Stomach (tissue), 9 donors: ENCODE data around the gene CTSF. TPM values are rescaled to one million over a fixed set of nuclear protein-coding genes. Genes with fewer than 3 reads are reported as not detected.

Experiments used
- DNase-seq, 2 donors: peaks; one replicate each; pipeline versions ENCODE4 v3.0.0 to v3.0.0-alpha.2; 2013 to 2019
- H3K27ac ChIP-seq, 5 donors: fragments of 200-600 bp in 4 of 5; sonication (generic) in 4 of 5; one replicate each; pipeline ENCODE4 v1.5.1; 2013 to 2019; ENCODE audit warnings: mild to moderate bottlenecking in 1 of 5, moderate library complexity in 1 of 5
- H3K27me3 ChIP-seq, 3 donors: fragments of 200-600 bp; sonication (generic); one replicate each; pipeline ENCODE4 v1.5.1; 2017 to 2019; ENCODE audit warnings: mixed run types in 1 of 3
- H3K36me3 ChIP-seq, 4 donors: fragments of 200-600 bp; sonication (generic); 1 replicate in 3 of 4; 2 replicates in 1 of 4; pipeline ENCODE4 v1.5.1; 2016 to 2019
- H3K4me1 ChIP-seq, 4 donors: fragments of 200-600 bp; sonication (generic); one replicate each; pipeline ENCODE4 v1.5.1; 2016 to 2019
- H3K4me3 ChIP-seq, 4 donors: fragments of 200-600 bp; sonication (generic) in 3 of 4; one replicate each; pipeline ENCODE4 v1.5.1; 2016 to 2019; ENCODE audit warnings: mild to moderate bottlenecking in 1 of 4
- H3K9me3 ChIP-seq, 4 donors: fragments of 200-600 bp; sonication (generic); one replicate each; pipeline ENCODE4 v1.5.1; 2016 to 2019
- EP300 ChIP-seq: sonication (generic); formaldehyde crosslinking; IDR thresholded peaks from one replicate; pipeline ENCODE4 v1.6.1; 2017; ENCODE audit warnings: antibody characterized with exemption
- POLR2A ChIP-seq, 4 donors: fragments of 450-650 bp; IDR thresholded peaks; one replicate each; pipeline ENCODE4 v1.6.1; 2016; ENCODE audit warnings: antibody characterized with exemption in 4 of 4, control low read depth in 2 of 4, mild to moderate bottlenecking in 1 of 4, moderate library complexity in 1 of 4
- POLR2AphosphoS5 ChIP-seq, 3 donors: sonication (generic); formaldehyde crosslinking; IDR thresholded peaks; one replicate each; pipeline ENCODE4 v1.6.1; 2016; ENCODE audit warnings: antibody characterized with exemption in 3 of 3
- WGBS, 5 donors: extraction: QIAGEN DNeasy Blood & Tissue Kit in 3 of 5; methylation state at CpG; one replicate each; pipeline versions ENCODE4 v1.1.5 to v1.1.7; 2013 to 2018; 5-methylcytosine and 5-hydroxymethylcytosine counted together
- intact Hi-C: fragments of 100-400 bp; cut with DNase I; formaldehyde crosslinking; loops from one replicate; pipeline ENCODE4 v1.15.1; 2023; ENCODE audit warnings: low total_unique reads
- polyA plus RNA-seq, 3 donors: library from polyadenylated mRNA; stranded (reverse); fragments of 200-250 nt; gene quantifications; one replicate each; pipeline ENCODE4 v1.2.3, GENCODE V29; 2013
- total RNA-seq, 5 donors: library from RNA; depleted of rRNA; stranded (reverse); fragments of >200 nt; gene quantifications; one replicate each; pipeline versions ENCODE4 v1.1.0 to v1.2.3, GENCODE V29; 2014 to 2016
- TF ChIP-seq, protein P1 (sequence below), 7 experiments: fragments of 450-650 bp in 4 of 7; fragments of 200-600 bp in 3 of 7; sonication (generic) in 3 of 7; IDR thresholded peaks; one replicate each; pipeline ENCODE4 v1.5.1; 2016 to 2019; ENCODE audit warnings: antibody characterized with exemption in 7 of 7, control low read depth in 2 of 7, mild to moderate bottlenecking in 1 of 7
- donor health status: healthy with polysubstance abuse.
- donor health status: Bipolar disorder and iron deficiency.
- donor health status: healthy.

CTSF gene
- total and polyA plus RNA-seq, 8 donors, result 7.6 to 105 (median 34.4) TPM

DNA sequence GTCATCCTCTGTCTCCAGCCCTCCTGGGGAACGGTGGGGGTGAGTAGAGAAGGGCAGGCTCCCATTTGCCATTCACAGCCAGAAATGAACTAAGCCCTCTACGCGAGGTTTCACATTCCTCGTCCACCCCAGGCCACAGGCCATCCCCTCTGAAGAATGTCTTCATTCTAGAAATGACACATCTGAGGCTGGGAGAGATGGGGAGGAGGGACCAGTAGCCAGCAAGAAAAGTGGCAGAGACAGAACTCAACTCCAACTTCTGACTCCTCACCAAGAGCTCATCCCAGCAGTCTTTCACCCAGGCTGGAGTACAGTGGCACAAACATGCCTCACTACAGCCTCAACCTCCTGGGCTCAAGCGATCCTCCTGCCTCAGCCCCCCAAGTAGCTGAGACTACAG is 3.4 kb downstream of the CTSF start:
- intact Hi-C loops, result no loop called here
- no peak overlapping the region for H3K4me3 ChIP-seq
- H3K36me3 ChIP-seq, result peaks cover 0 to 47% (median 22%) of the 10 kb centered on the region in 4 donors
- no peak for DNase-seq
- TF ChIP-seq POLR2A (IDR thresholded peaks at IDR 0.05) (no peak), POLR2AphosphoS5 (IDR thresholded peaks at IDR 0.05) (no peak), EP300 (no peak)
- TF ChIP-seq, protein P1, sequence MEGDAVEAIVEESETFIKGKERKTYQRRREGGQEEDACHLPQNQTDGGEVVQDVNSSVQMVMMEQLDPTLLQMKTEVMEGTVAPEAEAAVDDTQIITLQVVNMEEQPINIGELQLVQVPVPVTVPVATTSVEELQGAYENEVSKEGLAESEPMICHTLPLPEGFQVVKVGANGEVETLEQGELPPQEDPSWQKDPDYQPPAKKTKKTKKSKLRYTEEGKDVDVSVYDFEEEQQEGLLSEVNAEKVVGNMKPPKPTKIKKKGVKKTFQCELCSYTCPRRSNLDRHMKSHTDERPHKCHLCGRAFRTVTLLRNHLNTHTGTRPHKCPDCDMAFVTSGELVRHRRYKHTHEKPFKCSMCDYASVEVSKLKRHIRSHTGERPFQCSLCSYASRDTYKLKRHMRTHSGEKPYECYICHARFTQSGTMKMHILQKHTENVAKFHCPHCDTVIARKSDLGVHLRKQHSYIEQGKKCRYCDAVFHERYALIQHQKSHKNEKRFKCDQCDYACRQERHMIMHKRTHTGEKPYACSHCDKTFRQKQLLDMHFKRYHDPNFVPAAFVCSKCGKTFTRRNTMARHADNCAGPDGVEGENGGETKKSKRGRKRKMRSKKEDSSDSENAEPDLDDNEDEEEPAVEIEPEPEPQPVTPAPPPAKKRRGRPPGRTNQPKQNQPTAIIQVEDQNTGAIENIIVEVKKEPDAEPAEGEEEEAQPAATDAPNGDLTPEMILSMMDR (IDR thresholded peaks at IDR 0.05), result no peak
- peaks cover 15 to 22% (median 20%) of the 10 kb centered on the region in 4 donors for H3K4me1 ChIP-seq
- H3K27ac ChIP-seq, result no peak overlapping the region
- 85 to 91% (median 91%) methylated on average over 5 of the region's 5 CpGs for WGBS, 5 donors
- peaks cover 0 to 6% (median 0%) of the 10 kb centered on the region in 3 donors for H3K27me3 ChIP-seq
- H3K9me3 ChIP-seq, result no peaks in the 10 kb centered on the region

DNA sequence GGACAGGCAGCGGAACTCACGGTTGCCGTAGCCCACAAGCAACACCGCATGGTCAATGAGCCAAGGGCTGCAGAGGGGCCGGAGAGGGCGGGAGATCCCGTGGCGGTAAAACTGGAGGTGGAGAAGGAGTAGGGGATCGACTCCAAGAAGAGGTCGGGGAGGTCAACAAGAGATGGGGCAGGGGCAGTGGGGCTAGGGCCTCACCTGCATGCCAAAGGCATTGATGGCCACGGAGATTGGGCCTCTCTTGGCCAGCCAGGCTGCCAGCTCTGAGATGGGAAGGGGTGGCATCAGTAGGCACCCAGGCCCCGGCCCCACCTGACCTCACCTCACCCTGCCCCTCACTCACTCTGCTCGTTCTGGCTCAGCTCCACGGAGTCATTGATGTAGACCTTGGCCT is 3.9 kb downstream of the CTSF start:
- H3K4me1 ChIP-seq, result peaks cover 15 to 24% (median 22%) of the 10 kb centered on the region in 4 donors
- WGBS, 5 donors, result 89 to 96% (median 93%) methylated on average over 13 to 14 of the region's 14 CpGs
- H3K36me3 ChIP-seq, result peaks cover 0 to 47% (median 22%) of the 10 kb centered on the region in 4 donors
- H3K27ac ChIP-seq, result no peak overlapping the region
- no peak for DNase-seq
- TF ChIP-seq POLR2A (IDR thresholded peaks at IDR 0.05), result no peak
- TF ChIP-seq, protein P1 (IDR thresholded peaks at IDR 0.05), result no peak
- no peak for TF ChIP-seq POLR2AphosphoS5 (IDR thresholded peaks at IDR 0.05)
- no peak for TF ChIP-seq EP300
- H3K27me3 ChIP-seq, result peaks cover 0 to 7% (median 0%) of the 10 kb centered on the region in 3 donors
- H3K9me3 ChIP-seq, result no peaks in the 10 kb centered on the region
- no peak overlapping the region for H3K4me3 ChIP-seq
- intact Hi-C loops, result no loop called here

DNA sequence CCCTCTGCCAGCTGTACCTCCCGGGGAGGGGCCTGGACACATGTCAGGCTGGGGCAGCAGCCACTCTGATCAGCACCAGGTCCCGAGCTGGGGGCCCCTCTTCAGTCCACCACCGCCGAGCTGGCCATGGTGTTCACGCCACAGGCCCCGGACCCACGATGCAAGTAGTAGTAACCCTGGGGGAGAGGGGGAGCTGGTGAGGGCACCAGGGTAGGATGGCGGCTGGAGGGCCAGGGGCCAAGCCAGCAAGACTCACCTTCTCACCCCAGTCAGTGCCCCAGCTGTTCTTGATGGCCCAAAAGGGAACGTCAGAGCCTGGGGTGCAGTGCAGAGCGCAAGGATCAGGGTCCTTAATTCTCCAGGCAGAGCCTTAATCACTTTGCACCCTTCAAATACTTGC is 4.6 kb downstream of the CTSF start:
- DNase-seq, result no peak
- TF ChIP-seq POLR2AphosphoS5 (IDR thresholded peaks at IDR 0.05) (no peak), POLR2A (IDR thresholded peaks at IDR 0.05) (no peak), EP300 (no peak)
- TF ChIP-seq, protein P1 (IDR thresholded peaks at IDR 0.05), result no peak
- Histone ChIP-seq H3K4me3 (no peak overlapping the region), H3K27me3 (peaks cover 0 to 14% (median 6%) of the 10 kb centered on the region in 3 donors), H3K9me3 (no peaks in the 10 kb centered on the region), H3K27ac (no peak overlapping the region), H3K36me3 (peaks cover 0 to 47% (median 22%) of the 10 kb centered on the region in 4 donors), H3K4me1 (peaks cover 21 to 27% (median 26%) of the 10 kb centered on the region in 4 donors)
- intact Hi-C loops, result no loop called here
- 90 to 95% (median 93%) methylated on average over 3 to 10 of the region's 10 CpGs for WGBS, 5 donors

DNA sequence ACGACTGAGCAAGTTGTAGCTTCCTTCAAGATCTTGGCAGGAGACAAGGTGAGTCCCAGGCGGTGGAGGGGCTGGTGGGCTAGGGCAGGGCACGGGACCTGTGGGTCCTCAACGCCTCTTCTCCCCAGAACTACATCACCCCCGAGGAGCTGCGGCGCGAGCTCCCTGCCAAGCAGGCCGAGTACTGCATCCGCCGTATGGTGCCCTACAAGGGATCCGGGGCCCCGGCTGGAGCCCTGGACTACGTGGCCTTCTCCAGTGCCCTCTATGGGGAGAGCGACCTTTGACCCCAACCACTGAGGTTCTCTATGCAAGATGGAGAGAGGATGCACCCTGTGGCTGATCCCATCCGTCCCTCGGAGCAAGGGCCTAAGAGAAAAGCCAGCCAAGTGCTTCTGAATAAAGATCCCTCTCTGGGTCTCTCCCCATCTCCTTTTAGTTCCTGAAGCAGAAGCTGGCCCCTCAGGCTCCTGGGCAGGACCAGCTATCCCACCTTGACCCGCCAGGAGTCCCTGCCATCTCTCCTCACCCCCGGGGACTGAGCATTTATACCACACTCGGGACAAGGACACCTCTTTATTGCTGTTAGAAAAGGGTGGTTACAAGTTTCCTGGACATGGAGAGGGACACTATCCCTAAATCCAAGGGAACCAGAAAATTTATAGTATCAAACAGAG is 5.4 kb downstream of the CTSF start:
- intact Hi-C loops, result no loop called here
- DNase-seq, result peak in 1 of 2 donors; percentile 1
- H3K9me3 ChIP-seq, result no peaks in the 10 kb centered on the region
- peaks cover 0 to 14% (median 9%) of the 10 kb centered on the region in 3 donors for H3K27me3 ChIP-seq
- TF ChIP-seq POLR2AphosphoS5 (IDR thresholded peaks at IDR 0.05) (no peak), POLR2A (IDR thresholded peaks at IDR 0.05) (no peak), EP300 (no peak)
- TF ChIP-seq, protein P1 (IDR thresholded peaks at IDR 0.05), result no peak
- peaks cover 15 to 22% (median 21%) of the 10 kb centered on the region in 4 donors for H3K4me1 ChIP-seq
- 86 to 94% (median 91%) methylated on average over 11 to 20 of the region's 20 CpGs for WGBS, 5 donors
- H3K27ac ChIP-seq, result no peak overlapping the region
- no peak overlapping the region for H3K4me3 ChIP-seq
- peaks cover 0 to 47% (median 22%) of the 10 kb centered on the region in 4 donors for H3K36me3 ChIP-seq
